Measurements from ENCODE around the gene ATP2B3. TPM values are rescaled to one million over a fixed set of nuclear protein-coding genes. Genes with fewer than 3 reads are reported as not detected.

ATP2B3 gene
- total and polyA plus RNA-seq, 9 of the 15 experiments (the other 6 are each of a cell fraction or from before 2014, with no cell fraction given), result 0.04 TPM; not detected in 8

DNA sequence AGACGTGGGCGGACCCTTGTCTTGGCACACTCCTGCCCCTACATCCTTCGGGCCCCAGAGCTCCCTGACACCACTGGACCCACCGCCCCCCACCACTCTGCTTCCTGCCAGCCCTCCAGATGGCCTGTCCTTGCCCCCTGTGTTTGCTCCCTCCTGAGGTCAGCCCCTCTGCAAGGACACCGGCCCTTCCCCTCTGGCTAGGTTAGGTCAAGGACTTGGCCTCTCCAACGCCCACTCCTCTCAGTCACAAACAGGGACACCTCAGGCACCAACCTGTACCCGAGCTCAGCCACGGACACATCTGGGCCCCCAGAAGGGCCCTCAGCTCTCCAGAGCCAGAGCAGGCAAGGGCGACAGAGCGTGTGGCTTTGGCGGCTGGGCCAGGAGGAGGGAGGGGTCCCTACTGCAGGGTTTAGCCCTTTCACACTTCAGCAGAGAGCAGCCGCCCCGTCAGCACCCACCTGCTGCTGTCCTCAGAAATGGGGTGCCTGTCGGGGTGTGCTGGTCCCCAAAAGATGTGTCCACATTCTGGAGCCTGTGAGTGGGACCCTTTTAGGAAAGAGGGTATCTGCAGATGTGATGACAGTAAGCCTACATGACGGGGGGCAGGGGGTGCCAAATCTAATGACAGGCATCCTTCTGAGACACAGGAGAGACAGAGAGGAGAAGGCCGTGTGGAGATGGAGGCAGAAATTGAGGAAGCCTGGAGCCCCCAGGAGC is 106.0 kb downstream of the ATP2B3 start:
- H3K4me2 ChIP-seq (ENCODE audit: insufficient read depth, low read length), result no peak overlapping the region
- TF ChIP-seq MED1 (CRISPR knock-in tag; IDR thresholded peaks at IDR 0.05; ENCODE audit: borderline replicate concordance), result no peak
- TF ChIP-seq, protein P1, sequence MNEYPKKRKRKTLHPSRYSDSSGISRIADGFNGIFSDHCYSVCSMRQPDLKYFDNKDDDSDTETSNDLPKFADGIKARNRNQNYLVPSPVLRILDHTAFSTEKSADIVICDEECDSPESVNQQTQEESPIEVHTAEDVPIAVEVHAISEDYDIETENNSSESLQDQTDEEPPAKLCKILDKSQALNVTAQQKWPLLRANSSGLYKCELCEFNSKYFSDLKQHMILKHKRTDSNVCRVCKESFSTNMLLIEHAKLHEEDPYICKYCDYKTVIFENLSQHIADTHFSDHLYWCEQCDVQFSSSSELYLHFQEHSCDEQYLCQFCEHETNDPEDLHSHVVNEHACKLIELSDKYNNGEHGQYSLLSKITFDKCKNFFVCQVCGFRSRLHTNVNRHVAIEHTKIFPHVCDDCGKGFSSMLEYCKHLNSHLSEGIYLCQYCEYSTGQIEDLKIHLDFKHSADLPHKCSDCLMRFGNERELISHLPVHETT (CRISPR knock-in tag; conservative IDR thresholded peaks at IDR 0.05 in 1 of 2, IDR thresholded peaks at IDR 0.05 in 1 of 2), result no peak
- no peak for TF ChIP-seq ZNF133 (CRISPR knock-in tag; IDR thresholded peaks at IDR 0.05)
- TF ChIP-seq TAL1 (IDR thresholded peaks at IDR 0.05), result no peak
- no peak for TF ChIP-seq HCFC1 (IDR thresholded peaks at IDR 0.05; ENCODE audit: low read depth, low read length)
- no peak for TF ChIP-seq GABPA (tag; conservative IDR thresholded peaks at IDR 0.05; ENCODE audit: low read depth)
- TF ChIP-seq CREM (IDR thresholded peaks at IDR 0.05; ENCODE audit: low read depth), result no peak
- TF ChIP-seq, protein P2, sequence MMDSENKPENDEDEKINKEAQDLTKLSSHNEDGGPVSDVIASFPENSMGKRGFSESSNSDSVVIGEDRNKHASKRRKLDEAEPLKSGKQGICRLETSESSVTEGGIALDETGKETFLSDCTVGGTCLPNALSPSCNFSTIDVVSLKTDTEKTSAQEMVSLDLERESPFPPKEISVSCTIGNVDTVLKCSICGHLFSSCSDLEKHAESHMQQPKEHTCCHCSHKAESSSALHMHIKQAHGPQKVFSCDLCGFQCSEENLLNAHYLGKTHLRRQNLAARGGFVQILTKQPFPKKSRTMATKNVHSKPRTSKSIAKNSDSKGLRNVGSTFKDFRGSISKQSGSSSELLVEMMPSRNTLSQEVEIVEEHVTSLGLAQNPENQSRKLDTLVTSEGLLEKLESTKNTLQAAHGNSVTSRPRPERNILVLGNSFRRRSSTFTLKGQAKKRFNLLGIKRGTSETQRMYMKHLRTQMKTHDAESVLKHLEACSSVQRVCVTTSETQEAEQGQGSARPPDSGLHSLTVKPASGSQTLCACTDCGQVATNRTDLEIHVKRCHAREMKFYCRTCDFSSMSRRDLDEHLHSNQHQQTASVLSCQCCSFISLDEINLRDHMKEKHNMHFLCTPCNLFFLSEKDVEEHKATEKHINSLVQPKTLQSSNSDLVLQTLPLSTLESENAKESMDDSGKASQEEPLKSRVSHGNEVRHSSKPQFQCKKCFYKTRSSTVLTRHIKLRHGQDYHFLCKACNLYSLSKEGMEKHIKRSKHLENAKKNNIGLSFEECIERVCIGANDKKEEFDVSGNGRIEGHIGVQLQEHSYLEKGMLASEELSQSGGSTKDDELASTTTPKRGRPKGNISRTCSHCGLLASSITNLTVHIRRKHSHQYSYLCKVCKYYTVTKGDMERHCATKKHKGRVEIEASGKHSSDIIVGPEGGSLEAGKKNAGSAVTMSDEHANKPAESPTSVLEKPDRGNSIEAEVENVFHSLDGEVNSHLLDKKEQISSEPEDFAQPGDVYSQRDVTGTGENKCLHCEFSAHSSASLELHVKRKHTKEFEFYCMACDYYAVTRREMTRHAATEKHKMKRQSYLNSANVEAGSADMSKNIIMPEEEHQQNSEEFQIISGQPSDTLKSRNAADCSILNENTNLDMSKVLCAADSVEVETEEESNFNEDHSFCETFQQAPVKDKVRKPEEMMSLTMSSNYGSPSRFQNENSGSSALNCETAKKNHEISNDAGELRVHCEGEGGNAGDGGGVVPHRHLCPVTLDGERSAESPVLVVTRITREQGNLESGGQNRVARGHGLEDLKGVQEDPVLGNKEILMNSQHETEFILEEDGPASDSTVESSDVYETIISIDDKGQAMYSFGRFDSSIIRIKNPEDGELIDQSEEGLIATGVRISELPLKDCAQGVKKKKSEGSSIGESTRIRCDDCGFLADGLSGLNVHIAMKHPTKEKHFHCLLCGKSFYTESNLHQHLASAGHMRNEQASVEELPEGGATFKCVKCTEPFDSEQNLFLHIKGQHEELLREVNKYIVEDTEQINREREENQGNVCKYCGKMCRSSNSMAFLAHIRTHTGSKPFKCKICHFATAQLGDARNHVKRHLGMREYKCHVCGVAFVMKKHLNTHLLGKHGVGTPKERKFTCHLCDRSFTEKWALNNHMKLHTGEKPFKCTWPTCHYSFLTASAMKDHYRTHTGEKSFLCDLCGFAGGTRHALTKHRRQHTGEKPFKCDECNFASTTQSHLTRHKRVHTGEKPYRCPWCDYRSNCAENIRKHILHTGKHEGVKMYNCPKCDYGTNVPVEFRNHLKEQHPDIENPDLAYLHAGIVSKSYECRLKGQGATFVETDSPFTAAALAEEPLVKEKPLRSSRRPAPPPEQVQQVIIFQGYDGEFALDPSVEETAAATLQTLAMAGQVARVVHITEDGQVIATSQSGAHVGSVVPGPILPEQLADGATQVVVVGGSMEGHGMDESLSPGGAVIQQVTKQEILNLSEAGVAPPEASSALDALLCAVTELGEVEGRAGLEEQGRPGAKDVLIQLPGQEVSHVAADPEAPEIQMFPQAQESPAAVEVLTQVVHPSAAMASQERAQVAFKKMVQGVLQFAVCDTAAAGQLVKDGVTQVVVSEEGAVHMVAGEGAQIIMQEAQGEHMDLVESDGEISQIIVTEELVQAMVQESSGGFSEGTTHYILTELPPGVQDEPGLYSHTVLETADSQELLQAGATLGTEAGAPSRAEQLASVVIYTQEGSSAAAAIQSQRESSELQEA (IDR thresholded peaks at IDR 0.05; ENCODE audit: low read depth), result no peak
- no peak for TF ChIP-seq KAT8 (IDR thresholded peaks at IDR 0.05; ENCODE audit: low read depth)
- H3K9me3 ChIP-seq (replicated peaks; ENCODE audit: control insufficient read depth, insufficient read depth, low read depth, low read length), result no peaks in the 10 kb centered on the region
- no peaks in the 10 kb centered on the region for H3K79me2 ChIP-seq (ENCODE audit: control insufficient read depth, insufficient read depth, low read length)
- peaks cover 17 to 63% of the 10 kb centered on the region in 2 experiments; a peak in 4 of 5 replicates for H3K27me3 ChIP-seq (ENCODE audit: control insufficient read depth in 2 of 2, insufficient read depth in 2 of 2, low read length in 2 of 2)
- no peak overlapping the region for H3K4me3 ChIP-seq
- 10% methylated on average over 14 of the region's 16 CpGs for WGBS (ENCODE audit: insufficient coverage, low coverage, missing lambda C conversion rate)
- CTCF ChIA-PET (ENCODE audit: low intra/inter-chr PET ratio), result no interaction called here
- H4K20me1 ChIP-seq (replicated peaks; ENCODE audit: control insufficient read depth, insufficient read depth, low read length), result peaks cover 7% of the 10 kb centered on the region; the same call in 1 of the 2 replicates
- no peak overlapping the region for H3K27ac ChIP-seq (ENCODE audit: extremely low read depth, low read depth, low read length)
- H3K4me1 ChIP-seq (replicated peaks in 1 of 2; ENCODE audit: control insufficient read depth in 2 of 2, insufficient read depth in 2 of 2, low read length in 2 of 2), result peaks cover 0 to 20% of the 10 kb centered on the region in 2 experiments; a peak in 2 of 5 replicates
- no TSS peak for BruUV-seq (replicated peaks)
- intact Hi-C loops (cut with micrococcal nuclease) (no loop called here), in situ Hi-C loops (cut with MboI) (no loop called here)
- no peaks in the 10 kb centered on the region for H3K9me1 ChIP-seq (ENCODE audit: control insufficient read depth, insufficient read depth, low read length)
- FAIRE-seq, result no peak
- ATAC-seq, result no peak
- H3K9ac ChIP-seq (ENCODE audit: insufficient read depth in 1 of 2, low read depth in 2 of 2, low read length in 2 of 2), result no peak overlapping the region; a peak in 2 of 4 replicates
- POLR2A ChIA-PET, result no interaction called here
- H2AFZ ChIP-seq (ENCODE audit: low read depth, low read length), result no peak overlapping the region
- H3K36me3 ChIP-seq (ENCODE audit: control insufficient read depth, insufficient read depth, low read length), result no peaks in the 10 kb centered on the region
- DNase-seq (ENCODE audit: extremely low read depth in 1 of 4, low spot score in 3 of 4), result no peak

Measured in K562 (cell line).